TTC549 (cell line): ENCODE results near the gene PLAAT3.
"Not testable (repeated sequence)": the region's sequence is repeated elsewhere in the genome, so short reads cannot be mapped to it uniquely, and the experiment has no call there.

ENCODE experiments used
- FAIRE-seq: peaks from 2 replicates; lab custom pipeline; 2012; peaks lifted over from hg19 to GRCh38; lab: Jason Lieb, UNC

PLAAT3 gene

DNA sequence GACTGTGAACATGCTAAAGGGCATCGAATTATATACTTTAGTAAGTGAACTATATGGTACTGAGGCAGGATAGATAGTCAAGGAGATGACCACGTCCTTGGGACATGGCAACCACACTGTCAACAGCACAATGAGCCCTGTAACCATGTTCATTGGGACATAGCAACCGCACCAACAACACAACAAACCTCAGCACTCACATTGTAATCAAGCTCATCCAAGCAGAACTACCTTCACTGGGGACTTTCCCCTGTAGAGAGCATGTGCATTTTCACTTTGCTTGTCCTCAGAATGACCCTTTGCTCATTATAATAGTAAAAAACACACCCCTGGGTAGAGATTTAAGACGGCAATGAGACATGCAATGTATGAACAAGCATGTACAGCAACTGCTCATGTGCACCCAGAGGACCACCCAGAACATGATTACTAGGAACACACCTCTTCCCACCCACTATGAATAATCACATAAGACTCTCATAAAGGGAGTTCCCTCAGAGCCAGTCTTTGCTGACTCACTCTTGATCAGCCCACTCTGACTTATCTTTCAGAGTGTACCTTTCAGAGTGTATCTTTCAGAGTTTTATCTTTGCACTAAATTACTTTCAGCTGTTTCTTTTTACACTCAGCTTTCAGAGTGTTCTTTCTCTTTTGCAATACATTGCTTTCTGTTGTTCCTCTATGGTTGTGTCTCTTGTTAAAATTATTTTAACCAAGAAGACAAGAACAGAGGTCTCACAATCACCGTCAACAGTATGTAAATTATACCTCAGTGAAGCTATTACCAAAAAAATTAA lies 47.0 kb downstream of the PLAAT3 start:
- FAIRE-seq, result no peak

DNA sequence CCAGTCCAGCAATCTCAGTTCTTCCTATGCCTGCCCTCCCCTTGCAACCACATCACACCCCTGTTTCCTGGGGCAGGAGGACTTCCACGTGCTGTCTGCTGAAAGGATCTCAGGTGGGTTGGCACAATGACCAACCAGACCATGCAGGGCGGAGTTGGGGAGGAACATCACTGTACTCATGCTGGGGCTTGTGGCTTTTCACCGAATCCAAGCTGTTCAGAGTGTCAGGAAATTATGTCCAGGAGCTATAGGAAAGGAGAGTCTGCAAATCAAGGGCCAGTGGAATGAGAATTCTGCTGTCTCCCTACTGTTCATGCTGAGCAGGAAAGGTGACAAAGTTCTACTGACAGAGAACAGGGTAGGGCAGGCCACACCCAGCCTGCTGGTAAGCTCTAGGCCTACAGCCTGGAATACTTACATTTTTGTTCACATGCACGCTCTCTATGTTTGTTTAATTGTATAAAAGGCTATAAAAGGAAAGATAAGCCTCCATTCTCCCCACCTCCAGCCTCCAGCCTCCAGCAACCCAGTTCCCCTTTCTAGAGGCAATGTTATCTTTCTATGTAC lies 49.4 kb downstream of the PLAAT3 start:
- no peak for FAIRE-seq

- FAIRE-seq, result no peak
These were observed 50.0 kb downstream of the PLAAT3 start for GRCh38 chr11:63564056-63564774.

GRCh38 chr11:63563201-63564055 lies 50.8 kb downstream of the PLAAT3 start, which contains the start of gene PLAAT2:
PLAAT2 (minus strand) TSS chr11:63563379; CDS start chr11:63563324, 55 bp downstream.
- FAIRE-seq, result no peak

GRCh38 chr11:63560506-63561180 lies 53.6 kb downstream of the PLAAT3 start:
- FAIRE-seq, result no peak

DNA sequence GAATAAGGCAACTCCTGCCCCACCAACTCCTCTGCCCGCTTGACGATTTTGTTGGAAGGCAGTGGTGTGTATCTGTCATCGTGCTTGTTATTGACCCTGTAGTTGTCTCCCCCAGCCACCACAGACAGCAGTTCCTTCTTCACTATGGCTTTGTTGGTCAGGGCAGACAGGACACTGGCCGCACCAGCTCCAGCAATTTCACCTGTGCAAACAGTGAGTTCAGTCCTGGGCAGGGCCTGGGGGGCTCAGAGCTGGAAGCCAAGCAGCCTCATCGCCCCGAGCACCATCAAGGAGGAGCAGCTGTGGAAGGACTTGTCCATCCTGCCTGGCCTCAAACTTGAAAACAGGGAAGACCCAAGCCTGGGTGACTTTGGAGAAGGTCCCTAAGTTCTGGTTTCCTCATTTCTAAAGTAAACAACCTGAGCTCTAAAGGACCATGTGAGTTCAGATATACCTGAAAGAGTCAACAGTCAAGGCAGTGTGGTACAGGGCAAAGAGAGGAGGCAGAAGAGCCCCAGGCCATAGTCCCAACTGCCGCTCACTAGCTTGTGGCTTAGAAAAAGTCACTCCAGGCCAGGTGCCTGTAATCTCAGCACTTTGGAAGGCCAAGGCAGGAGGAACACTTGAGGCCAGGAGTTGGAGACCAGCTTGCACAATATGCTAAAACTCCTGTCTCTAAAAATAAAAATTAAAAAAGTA lies 55.6 kb downstream of the PLAAT3 start:
- no peak for FAIRE-seq

DNA sequence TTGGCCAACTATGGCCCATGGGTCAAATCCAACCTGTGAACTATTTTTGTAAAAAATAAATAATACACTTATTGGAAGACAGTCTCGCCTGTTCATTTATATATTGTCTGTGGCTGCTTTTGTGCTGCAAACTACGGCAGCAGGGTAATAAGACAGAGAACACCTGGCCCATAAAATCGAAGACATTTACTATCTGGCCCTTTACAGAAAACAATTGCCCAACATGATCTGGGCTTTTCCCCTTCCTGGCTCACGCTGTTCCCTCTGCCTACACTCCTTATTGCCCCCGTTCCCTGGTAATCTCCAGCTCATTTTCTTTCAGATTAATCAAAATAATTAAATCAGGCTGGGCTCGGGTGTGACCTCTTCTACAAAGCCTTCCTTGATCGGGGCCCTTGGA lies 56.7 kb downstream of the PLAAT3 start:
- FAIRE-seq, result no peak

- FAIRE-seq, result no peak
These were observed 57.7 kb downstream of the PLAAT3 start for GRCh38 chr11:63556404-63557013.

DNA sequence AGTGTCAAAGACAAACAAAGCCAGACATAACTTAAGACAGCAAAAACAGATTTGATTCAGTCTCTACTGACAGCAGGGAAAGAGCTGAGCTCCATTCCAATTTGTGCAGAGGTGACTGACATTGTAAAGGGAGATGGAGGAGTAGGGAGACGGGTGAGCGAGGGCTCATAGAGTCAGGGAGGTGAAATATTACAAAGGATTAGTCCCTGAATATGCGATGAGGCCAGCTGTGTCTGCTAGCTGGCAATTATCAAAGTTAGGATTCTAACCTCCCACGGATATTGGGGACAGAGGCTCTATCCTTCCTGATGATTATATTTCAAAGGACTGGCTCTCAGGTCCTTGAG lies 59.4 kb downstream of the PLAAT3 start:
- FAIRE-seq, result no peak

DNA sequence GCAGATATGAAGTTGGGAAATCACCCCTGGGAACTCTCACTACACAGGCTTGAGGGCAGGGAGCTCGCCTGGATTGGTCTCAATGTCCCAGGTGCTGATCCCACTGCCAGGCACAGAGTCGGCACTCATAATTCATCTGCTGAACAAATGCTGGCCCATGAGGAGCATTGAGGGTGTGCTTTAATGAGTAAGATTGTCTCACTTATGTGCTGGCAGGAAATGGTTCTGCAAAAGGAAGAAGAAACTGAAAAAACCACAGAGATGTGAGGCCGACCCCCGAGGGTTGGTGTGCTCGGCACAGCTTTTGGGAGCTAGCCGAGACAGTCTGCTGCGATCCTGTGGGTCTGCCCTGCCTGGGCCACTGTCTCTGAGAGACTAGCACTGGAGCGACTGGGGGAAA lies 60.5 kb downstream of the PLAAT3 start:
- FAIRE-seq, result no peak

- no peak for FAIRE-seq
These were observed 61.3 kb downstream of the PLAAT3 start for GRCh38 chr11:63552921-63553320.

DNA sequence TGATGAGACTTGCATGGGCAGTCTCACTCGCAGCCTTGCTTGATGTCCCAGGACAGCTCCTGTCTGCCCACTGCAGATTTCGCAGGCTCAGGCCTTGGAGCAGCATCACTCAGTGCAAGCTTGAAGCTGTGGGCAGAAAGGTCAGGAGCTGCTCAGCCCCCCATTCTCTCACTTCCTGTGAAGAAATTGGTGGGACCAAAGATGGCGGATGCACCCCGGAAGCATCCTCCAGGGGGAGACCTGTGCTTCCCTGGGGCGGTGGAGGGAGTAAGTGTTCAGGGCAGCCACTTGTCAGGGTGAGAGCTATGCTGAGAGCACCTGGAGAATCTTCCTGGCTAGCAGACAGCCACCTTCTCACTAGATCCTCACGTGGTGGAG lies 62.4 kb downstream of the PLAAT3 start:
- FAIRE-seq, result no peak

- no peak for FAIRE-seq
These were observed 62.9 kb downstream of the PLAAT3 start for GRCh38 chr11:63551091-63551888.

GRCh38 chr11:63550156-63550700 lies 64.0 kb downstream of the PLAAT3 start:
- not testable (repeated sequence) for FAIRE-seq

DNA sequence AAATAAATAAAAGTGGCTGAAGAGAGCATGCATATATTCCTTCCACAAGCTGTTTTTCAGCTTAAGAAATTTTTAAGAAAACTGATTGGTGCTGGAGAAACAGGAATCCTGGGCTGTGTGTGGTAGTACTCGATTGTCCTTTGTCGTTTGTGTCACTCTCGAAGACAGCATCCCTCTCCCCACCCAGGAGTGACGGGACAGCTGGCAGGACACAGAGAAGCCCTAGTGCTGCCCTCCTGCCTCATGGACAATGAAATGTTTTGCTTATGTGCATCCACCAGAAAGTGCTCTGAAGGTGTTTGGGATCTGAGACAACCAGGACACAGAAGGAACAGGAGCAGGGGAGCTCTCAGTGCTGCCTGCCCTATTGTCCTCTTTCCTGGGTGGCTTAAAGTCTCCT lies 64.8 kb downstream of the PLAAT3 start:
- no peak for FAIRE-seq

GRCh38 chr11:63548178-63548577 lies 66.1 kb downstream of the PLAAT3 start:
- FAIRE-seq, result no peak

DNA sequence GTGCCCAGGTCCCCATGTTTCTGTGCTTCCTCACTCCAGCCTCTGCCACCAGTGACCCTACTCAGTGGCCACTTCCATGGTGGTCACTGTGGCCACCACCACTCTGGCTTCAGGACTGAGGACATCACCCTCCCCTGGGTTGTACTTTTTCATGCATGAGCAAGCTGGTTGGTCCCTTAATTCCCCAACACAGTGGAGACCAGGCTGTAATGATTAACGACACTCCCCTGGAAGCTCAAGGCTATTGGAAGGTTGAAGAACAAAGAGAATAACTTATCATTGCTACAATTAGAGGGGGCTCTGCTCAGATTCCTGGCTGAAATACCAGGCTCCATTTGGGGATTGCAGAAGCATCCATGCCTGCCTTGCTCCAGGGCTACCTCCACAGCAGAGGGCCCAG lies 67.2 kb downstream of the PLAAT3 start:
- no peak for FAIRE-seq

GRCh38 chr11:63543711-63544110 lies 70.5 kb downstream of the PLAAT3 start:
- no peak for FAIRE-seq

GRCh38 chr11:63542506-63542905 lies 71.7 kb downstream of the PLAAT3 start:
- not testable (repeated sequence) for FAIRE-seq
